Measurements from ENCODE around the gene AGRN. TPM values are rescaled to one million over a fixed set of nuclear protein-coding genes. Genes with fewer than 3 reads are reported as not detected.

Gene AGRN
- polyA plus RNA-seq, 3 donors = 0.06 to 4.7 (median 0.43) TPM

DNA sequence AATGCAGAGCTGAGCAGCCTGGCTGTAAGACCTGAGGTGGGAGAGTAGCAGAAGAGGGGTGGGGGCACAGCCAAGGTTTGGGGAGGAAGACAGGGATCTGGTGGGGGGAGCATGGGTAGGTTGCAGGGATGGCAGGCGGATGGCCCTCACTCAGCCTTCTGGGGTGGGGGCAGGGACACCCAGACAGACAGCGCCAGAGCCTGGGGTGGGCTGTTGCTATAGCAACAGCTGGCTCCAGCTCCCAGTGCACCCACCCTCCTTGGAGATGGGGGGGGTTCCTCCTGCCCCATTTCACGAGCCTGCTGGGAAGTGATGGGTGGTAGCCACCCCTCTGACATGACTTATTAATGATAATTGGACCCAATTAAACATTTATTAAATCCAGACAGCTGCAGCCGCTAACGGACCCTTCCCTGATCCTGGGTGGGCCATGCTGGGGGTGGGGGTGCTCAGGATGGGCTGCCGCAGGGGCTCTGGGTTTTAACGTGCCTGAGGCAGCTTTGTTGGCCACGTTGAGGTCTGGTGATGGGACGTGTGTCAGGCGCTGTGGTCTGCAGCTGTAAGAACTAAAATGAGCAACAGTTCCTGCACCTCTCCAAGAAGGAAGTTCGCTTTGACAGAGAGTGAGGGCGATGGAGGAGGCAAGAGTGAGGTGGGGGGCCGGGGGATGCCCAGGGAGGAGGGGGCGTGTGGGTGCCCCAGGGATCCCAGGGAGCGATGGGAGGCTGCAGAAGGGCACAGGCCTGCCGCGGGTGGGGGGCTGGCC is 19.4 kb downstream of the AGRN start:
- intact Hi-C loops (cut with micrococcal nuclease) = loop anchor here in 1 of 2 donors (10.0 kb wide), 2 partner anchors 75 to 195 kb away; partner anchors contain the start of genes B3GALT6, C1orf159 and SDF4
- H3K9me3 ChIP-seq (replicated peaks in 1 of 2; ENCODE audit: control insufficient read depth in 1 of 2, insufficient read depth in 1 of 2, low read length in 2 of 2) = no peaks in the 10 kb centered on the region
- no peaks in the 10 kb centered on the region for H3K79me2 ChIP-seq (ENCODE audit: insufficient read depth, low read length)

More for the DNA sequence above, 19.4 kb downstream of the AGRN start:
- TF ChIP-seq, protein P1, sequence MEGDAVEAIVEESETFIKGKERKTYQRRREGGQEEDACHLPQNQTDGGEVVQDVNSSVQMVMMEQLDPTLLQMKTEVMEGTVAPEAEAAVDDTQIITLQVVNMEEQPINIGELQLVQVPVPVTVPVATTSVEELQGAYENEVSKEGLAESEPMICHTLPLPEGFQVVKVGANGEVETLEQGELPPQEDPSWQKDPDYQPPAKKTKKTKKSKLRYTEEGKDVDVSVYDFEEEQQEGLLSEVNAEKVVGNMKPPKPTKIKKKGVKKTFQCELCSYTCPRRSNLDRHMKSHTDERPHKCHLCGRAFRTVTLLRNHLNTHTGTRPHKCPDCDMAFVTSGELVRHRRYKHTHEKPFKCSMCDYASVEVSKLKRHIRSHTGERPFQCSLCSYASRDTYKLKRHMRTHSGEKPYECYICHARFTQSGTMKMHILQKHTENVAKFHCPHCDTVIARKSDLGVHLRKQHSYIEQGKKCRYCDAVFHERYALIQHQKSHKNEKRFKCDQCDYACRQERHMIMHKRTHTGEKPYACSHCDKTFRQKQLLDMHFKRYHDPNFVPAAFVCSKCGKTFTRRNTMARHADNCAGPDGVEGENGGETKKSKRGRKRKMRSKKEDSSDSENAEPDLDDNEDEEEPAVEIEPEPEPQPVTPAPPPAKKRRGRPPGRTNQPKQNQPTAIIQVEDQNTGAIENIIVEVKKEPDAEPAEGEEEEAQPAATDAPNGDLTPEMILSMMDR (IDR thresholded peaks at IDR 0.05) = no peak
- Histone ChIP-seq H4K20me1 (ENCODE audit: insufficient read depth, low read length) (no peaks in the 10 kb centered on the region), H3K27ac (ENCODE audit: low read depth in 1 of 2, low read length in 2 of 2) (peak overlapping the region in 1 of 2 donors; percentile 48), H2AFZ (ENCODE audit: insufficient read depth, low read depth, low read length, poor library complexity, severe bottlenecking) (no peak overlapping the region), H3K4me3 (replicated peaks in 1 of 3; ENCODE audit: low read depth in 2 of 3, low read length in 3 of 3) (peak overlapping the region in 1 of 3 experiments; percentile 70), H3K4me1 (ENCODE audit: control insufficient read depth in 1 of 2, insufficient read depth in 2 of 2, low read length in 2 of 2) (peaks cover 24 to 27% of the 10 kb centered on the region in 2 donors), H3K9ac (ENCODE audit: insufficient read depth, low read length, poor library complexity, severe bottlenecking) (peak overlapping the region; percentile 36), H3K27me3 (ENCODE audit: control insufficient read depth in 2 of 2, insufficient read depth in 2 of 2, low read length in 2 of 2) (peaks cover 9 to 51% of the 10 kb centered on the region in 2 donors), H3K4me2 (replicated peaks; ENCODE audit: extremely low read depth, low read length, poor library complexity, severe bottlenecking) (peak overlapping the region; percentile 84), H3K36me3 (replicated peaks in 1 of 2; ENCODE audit: control insufficient read depth in 1 of 2, insufficient read depth in 2 of 2, low read length in 2 of 2) (no peaks in the 10 kb centered on the region)
- Mint-ChIP-seq H3K36me3 (peaks cover 0 to 2% of the 10 kb centered on the region in 2 donors), H3K9me3 (peaks cover 0 to 13% (median 6%) of the 10 kb centered on the region in 7 donors), H3K27me3 (ENCODE audit: low read depth in 3 of 3) (peaks cover 38 to 69% (median 61%) of the 10 kb centered on the region in 3 donors), H3K27ac (peak overlapping the region in 5 of 7 donors; percentile 2 to 77 (median 35)), H3K4me1 (peaks cover 24% of the 10 kb centered on the region), H3K4me3 (peak overlapping the region; percentile 58 to 78)
- peak; percentile 34 to 74 (median 57) for DNase-seq
- 0% methylated on average over 7 of the region's 17 CpGs for WGBS (ENCODE audit: insufficient coverage)

Data from CD14-positive monocyte (primary cell).